Right lobe of liver (tissue), 4 donors: ENCODE results near the gene LRCH1.
A peak's percentile ranks its signal among the peaks of the same experiment; 100 is the strongest.

Experiments used
- POLR2A ChIP-seq: fragments of 450-650 bp; IDR thresholded peaks from one replicate; pipeline ENCODE4 v1.6.1; 2017; ENCODE audit warnings: antibody characterized with exemption, mild to moderate bottlenecking
- TF ChIP-seq, protein P1 (sequence below), 4 donors: fragments of 200-600 bp in 3 of 4; fragments of 450-650 bp in 1 of 4; IDR thresholded peaks; one replicate each; pipeline versions ENCODE4 v1.5.1 to v1.8.0; 2016 to 2022; ENCODE audit warnings: antibody characterized with exemption in 4 of 4, mild to moderate bottlenecking in 2 of 4
- donor health status: DM: no; HTN: no; CAD: no.
- donor health status: DM: no; HTN: no; CAD: no.
- donor health status: DM: no; HTN: yes; CAD: no.

DNA sequence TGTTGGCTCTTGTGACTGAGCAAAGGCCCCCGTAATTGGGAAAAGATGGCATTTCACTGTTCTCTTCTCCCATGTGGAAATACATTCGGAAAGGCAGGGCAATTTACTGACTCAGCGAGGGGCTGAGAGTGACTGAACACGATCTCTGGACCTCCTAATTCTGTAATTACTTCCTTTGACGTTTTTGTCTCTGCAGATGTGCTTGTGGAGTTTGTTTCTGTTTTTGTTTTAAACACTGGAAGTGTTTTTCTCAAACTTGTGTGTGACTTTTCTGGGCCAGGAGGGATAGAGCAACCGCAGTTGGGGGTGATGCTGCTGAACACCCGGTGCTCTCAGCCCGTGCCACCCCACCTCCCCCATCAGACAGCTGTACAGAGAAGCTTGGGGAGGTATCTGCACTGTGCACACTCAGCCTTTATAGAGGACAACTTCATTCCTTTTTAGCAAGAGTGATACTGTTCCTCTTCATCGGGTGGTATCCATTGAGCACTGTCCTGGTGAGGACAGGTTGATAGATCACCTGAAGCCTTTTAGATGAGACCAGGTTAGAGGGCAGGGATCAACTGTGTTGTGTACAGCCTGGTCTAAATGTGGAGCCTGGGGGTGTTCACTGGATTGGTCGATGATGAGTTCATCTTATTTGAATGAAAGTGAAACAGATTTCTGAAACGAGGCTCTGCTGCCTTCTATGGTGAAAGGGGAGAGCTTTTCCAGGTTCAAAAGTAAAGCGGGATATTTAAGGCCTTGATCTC is 126.6 kb downstream of the LRCH1 start:
- TF ChIP-seq, protein P1, sequence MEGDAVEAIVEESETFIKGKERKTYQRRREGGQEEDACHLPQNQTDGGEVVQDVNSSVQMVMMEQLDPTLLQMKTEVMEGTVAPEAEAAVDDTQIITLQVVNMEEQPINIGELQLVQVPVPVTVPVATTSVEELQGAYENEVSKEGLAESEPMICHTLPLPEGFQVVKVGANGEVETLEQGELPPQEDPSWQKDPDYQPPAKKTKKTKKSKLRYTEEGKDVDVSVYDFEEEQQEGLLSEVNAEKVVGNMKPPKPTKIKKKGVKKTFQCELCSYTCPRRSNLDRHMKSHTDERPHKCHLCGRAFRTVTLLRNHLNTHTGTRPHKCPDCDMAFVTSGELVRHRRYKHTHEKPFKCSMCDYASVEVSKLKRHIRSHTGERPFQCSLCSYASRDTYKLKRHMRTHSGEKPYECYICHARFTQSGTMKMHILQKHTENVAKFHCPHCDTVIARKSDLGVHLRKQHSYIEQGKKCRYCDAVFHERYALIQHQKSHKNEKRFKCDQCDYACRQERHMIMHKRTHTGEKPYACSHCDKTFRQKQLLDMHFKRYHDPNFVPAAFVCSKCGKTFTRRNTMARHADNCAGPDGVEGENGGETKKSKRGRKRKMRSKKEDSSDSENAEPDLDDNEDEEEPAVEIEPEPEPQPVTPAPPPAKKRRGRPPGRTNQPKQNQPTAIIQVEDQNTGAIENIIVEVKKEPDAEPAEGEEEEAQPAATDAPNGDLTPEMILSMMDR (IDR thresholded peaks at IDR 0.05) = peak in 1 of 4 donors; percentile 21
- TF ChIP-seq POLR2A = peak; percentile 68
